GM19035 (cell line): Measurements from ENCODE around the gene ZMYM3.

Experiments
- ATAC-seq: cut with Tn5 transposase; IDR thresholded peaks from one replicate; pipeline ENCODE4 v1.9.1; 2021; ENCODE audit not compliant: unreplicated experiment

ZMYM3 gene

GRCh38 chrX:71253253-71254091 lies 468 bp downstream of the ZMYM3 start:
- ATAC-seq = no peak

GRCh38 chrX:71252221-71252620 lies 1.7 kb downstream of the ZMYM3 start:
- ATAC-seq = no peak

- ATAC-seq = no peak
Measured at GRCh38 chrX:71251466-71251973, 2.4 kb downstream of the ZMYM3 start.

GRCh38 chrX:71250841-71251240 lies 3.1 kb downstream of the ZMYM3 start:
- no peak for ATAC-seq

- ATAC-seq = no peak
Measured at GRCh38 chrX:71245159-71245558, 8.8 kb downstream of the ZMYM3 start.

GRCh38 chrX:71244359-71245128 lies 9.4 kb downstream of the ZMYM3 start:
- ATAC-seq = no peak

- no peak for ATAC-seq
Measured at GRCh38 chrX:71241301-71241700, 12.6 kb downstream of the ZMYM3 start.

- no peak for ATAC-seq
Measured at GRCh38 chrX:71239781-71240180, 14.2 kb downstream of the ZMYM3 start.

GRCh38 chrX:71236836-71237235 lies 17.1 kb downstream of the ZMYM3 start:
- no peak for ATAC-seq

GRCh38 chrX:71235482-71235881 lies 18.5 kb downstream of the ZMYM3 start:
- ATAC-seq = no peak

GRCh38 chrX:71228063-71228642 lies 25.8 kb downstream of the ZMYM3 start:
- no peak for ATAC-seq

GRCh38 chrX:71227370-71228062 lies 26.4 kb downstream of the ZMYM3 start:
- ATAC-seq = no peak

GRCh38 chrX:71225676-71226075 lies 28.3 kb downstream of the ZMYM3 start:
- ATAC-seq = no peak

GRCh38 chrX:71225009-71225408 lies 28.9 kb downstream of the ZMYM3 start:
- no peak for ATAC-seq

- no peak for ATAC-seq
Measured at GRCh38 chrX:71224098-71224708, 29.7 kb downstream of the ZMYM3 start.

GRCh38 chrX:71222929-71223328 lies 31.0 kb downstream of the ZMYM3 start, which contains the start of gene GJB1:
Gene GJB1, plus strand, starts transcription at chrX:71223224. Its CDS starts 484 bp downstream, at chrX:71223708.
- no peak for ATAC-seq

GRCh38 chrX:71221145-71221544 lies 32.8 kb downstream of the ZMYM3 start:
- ATAC-seq = no peak

- ATAC-seq = no peak
Measured at GRCh38 chrX:71217298-71217697, 36.6 kb downstream of the ZMYM3 start.

GRCh38 chrX:71216485-71216884 lies 37.5 kb downstream of the ZMYM3 start:
- ATAC-seq = no peak

- no peak for ATAC-seq
Measured at GRCh38 chrX:71215338-71215912, 38.5 kb downstream of the ZMYM3 start.
